Mononuclear cell (primary cell): ENCODE measurements around the gene METTL27. TPM values are rescaled to one million over a fixed set of nuclear protein-coding genes. Genes with fewer than 3 reads are reported as not detected.
"Not testable (repeated sequence)": the region's sequence is repeated elsewhere in the genome, so short reads cannot be mapped to it uniquely, and the experiment has no call there.

ENCODE experiments used
- H3K27me3 ChIP-seq: 2 replicates; pipeline ENCODE4 v1.6.0; 2011; ENCODE audit warnings: low read length, control low read depth; ENCODE audit not compliant: insufficient read depth
- H3K4me1 ChIP-seq: 2 replicates; pipeline ENCODE4 v1.5.1; 2011; ENCODE audit warnings: mild to moderate bottlenecking, low read length, control low read depth; ENCODE audit not compliant: insufficient read depth
- H3K4me3 ChIP-seq: 2 replicates; pipeline ENCODE4 v1.5.1; 2011; ENCODE audit warnings: mild to moderate bottlenecking, low read length, moderate library complexity
- H3K9me3 ChIP-seq: 2 replicates; pipeline ENCODE4 v1.5.1; 2011; ENCODE audit warnings: low read depth, mild to moderate bottlenecking, control low read depth, low read length
- total RNA-seq: library from RNA; depleted of rRNA; stranded (reverse); fragments of >200 nt; gene quantifications from one replicate; pipeline ENCODE4 v1.2.3, GENCODE V29; 2012

Gene METTL27
- total RNA-seq, 1 donor = not detected

DNA sequence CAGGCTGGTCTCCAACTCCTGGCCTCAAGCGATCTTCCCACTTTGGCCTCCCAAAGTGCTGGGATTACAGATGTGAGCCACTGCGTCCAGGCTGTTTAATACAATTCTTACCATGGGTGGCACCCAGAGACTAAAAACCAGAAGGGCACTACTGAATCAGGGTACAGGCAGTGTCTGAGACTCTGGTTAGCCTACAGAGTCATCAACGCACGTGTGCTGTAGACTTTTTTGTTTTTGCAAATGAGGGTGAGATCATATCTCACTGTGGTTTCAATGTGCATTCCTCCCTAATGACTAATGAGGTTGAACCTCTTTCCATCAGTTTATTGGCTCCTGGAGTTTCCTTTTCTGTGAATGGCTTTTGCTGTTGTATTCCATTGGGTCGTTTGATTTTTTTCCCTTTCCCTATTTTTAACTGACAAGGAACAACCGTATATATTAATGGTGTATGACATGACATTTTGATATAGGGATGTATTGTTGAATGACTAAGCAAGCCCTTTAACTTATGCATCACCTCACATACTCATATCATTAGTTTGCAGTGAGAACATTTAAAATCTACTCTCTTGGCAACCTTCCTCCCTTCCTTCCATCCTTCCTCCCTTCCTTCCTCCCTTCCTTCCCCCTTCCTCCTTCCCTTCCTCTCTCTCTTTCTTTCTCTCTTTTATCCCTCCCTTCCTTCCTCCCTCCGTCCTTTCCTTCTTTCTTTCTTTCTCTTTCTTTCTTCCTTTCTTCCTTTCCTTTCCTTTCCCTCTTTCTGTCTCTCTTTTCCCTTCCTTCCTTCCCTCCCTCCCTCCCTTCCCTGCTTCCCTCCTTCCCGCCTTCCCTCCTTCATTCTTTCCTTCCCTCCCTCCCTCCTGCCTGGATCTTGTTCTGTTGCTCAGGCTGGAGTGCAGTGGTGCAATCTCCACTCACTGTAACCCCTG is 9.4 kb upstream of the METTL27 start:
- Histone ChIP-seq H3K4me1 (peaks cover 26% of the 10 kb centered on the region), H3K9me3 (no peaks in the 10 kb centered on the region), H3K4me3 (no peak overlapping the region), H3K27me3 (peaks cover 14% of the 10 kb centered on the region)

DNA sequence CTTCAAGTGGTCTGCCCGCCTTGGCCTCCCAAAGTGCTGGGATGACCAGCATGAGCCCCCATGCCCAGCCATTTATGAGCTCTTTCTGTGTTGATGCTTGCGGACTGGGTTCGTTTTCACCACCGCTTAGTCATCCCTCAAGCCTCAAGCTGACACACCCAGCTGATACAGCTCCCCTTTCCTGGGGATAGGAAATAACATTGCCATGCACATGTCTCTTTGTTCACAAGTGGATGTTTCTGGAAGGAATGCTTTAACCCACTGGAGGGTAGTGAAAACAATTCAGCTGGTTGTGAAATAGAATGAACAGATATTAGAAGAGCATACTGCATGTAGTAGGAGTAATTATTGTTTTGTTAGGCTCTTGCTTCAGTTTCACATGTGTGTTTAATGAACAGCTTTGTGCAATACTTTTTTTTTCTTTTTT is 8.5 kb upstream of the METTL27 start:
- Histone ChIP-seq H3K4me3 (no peak overlapping the region), H3K4me1 (peaks cover 33% of the 10 kb centered on the region), H3K9me3 (no peaks in the 10 kb centered on the region), H3K27me3 (peaks cover 14% of the 10 kb centered on the region)

DNA sequence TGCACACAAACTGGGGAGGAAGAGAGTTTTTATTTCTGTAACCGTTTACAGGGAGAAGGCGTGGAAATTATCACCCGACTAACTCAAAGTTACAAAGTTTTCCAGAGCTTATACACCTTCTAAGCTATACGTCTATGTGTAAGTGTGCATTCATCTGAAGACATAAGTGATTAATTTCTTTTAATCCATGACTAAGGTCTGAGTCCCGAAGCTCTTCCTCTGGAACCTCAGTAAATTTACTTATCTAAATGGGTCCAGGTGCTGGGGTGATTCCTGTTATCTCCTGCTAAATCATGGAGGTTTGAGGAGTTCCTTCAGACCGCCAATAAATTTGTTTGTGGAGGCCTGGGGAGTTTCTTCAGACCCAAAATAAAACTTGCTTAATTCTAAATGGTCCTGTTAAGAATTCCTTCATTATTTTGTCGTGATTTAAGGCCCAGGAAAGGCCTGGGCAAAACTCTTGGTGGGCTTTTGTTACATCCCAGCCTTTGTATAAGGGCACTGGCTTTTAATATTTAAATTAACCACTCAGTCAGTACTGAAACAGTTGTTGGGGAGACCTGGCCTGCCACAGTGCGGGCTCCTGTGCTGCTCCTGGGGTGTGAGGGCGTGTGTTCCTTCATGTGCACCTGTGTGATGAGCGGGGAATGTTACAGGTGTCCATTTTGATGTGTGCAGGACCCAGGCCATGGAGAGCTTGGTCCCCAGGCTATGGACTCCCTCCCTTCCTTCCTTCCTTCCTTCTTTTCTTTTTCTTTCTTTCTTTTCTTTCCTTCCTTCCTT is 5.8 kb upstream of the METTL27 start:
- H3K27me3 ChIP-seq = peaks cover 4% of the 10 kb centered on the region
- H3K9me3 ChIP-seq = no peaks in the 10 kb centered on the region
- H3K4me1 ChIP-seq = peaks cover 55% of the 10 kb centered on the region
- no peak overlapping the region for H3K4me3 ChIP-seq

DNA sequence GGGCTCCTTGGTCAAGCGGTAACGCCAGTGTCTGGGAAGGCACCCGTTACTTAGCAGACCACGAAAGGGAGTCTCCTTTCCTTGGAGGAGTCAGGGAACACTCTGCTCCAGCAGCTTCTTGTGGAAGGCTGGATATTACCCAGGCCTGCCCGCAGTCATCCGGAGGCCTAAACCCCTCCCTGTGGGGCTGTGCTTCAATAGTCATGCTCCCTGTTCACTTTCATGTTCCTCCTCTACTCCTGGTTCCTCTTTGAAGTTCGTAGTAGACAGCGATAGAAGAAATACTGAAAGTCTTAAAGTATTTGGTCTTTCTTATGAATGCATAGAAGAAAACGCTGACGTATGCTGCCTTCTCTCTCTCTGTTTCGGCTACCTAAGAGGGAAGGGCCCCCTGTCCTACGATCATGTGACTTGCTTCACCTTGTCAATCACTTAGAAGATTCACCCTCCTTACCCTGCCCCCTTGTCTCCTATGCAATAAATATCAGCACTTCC is 3.4 kb upstream of the METTL27 start:
- H3K4me1 ChIP-seq = peaks cover 58% of the 10 kb centered on the region
- not testable (repeated sequence) for H3K4me3 ChIP-seq, H3K27me3 ChIP-seq, H3K9me3 ChIP-seq

DNA sequence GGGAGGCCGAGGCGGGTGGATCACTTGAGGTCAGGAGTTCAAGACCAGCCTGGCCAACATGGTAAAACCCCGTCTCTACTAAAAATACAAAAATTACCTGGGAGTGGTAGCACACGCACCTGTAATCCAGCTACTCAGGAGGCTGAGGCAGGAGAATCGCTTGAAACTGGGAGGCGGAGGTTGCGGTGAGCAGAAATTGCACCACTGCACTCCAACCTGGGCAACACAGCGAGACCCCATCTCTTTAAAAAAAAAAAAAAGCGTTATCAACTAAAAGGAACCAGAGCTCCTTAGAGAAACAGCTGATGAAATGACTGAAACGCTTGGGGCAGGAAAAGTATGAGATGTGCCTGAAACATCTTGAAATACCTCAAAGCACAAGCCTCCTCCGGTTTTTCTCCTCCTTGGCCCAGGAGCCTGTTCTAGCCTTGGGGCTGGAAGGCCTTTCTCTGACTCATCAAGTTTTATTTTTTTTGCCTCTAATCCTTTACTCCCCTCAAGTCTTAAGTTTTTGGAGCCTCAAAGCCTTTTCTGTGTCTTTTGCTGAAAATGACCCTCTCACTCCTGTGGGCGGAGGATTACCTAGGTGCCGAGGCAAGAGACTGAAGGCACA is 2.6 kb upstream of the METTL27 start:
- Histone ChIP-seq H3K4me1 (peaks cover 52% of the 10 kb centered on the region), H3K27me3 (no peaks in the 10 kb centered on the region)

DNA sequence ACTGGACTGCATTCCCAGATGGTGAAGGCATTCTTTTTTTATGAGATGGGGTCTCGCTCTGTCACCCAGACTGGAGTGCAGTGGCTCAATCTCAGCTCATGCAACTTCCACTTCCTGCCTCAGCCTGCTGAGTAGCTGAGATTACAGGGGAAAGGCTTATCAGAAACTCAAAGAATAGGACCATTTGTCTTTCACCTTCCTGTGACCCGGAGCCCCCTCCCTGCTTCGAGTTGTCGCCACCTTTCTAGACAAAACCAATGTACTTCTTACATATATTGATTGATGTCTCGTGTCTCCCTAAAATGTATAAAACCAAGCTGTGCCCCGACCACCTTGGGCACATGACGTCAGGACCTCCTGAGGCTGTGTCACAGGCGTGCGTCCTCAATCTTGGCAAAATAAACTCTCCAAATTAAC is 1.8 kb upstream of the METTL27 start:
- Histone ChIP-seq H3K27me3 (no peaks in the 10 kb centered on the region), H3K9me3 (no peaks in the 10 kb centered on the region), H3K4me1 (peaks cover 52% of the 10 kb centered on the region), H3K4me3 (no peak overlapping the region)

More for the DNA sequence above, 2.6 kb upstream of the METTL27 start:
- no peak overlapping the region for H3K4me3 ChIP-seq
- H3K9me3 ChIP-seq = no peaks in the 10 kb centered on the region

- H3K4me3 ChIP-seq = no peak overlapping the region
- peaks cover 48% of the 10 kb centered on the region for H3K4me1 ChIP-seq
- no peaks in the 10 kb centered on the region for H3K27me3 ChIP-seq
- H3K9me3 ChIP-seq = no peaks in the 10 kb centered on the region
Observed at GRCh38 chr7:73841689-73842066, 638 bp downstream of the METTL27 start.

DNA sequence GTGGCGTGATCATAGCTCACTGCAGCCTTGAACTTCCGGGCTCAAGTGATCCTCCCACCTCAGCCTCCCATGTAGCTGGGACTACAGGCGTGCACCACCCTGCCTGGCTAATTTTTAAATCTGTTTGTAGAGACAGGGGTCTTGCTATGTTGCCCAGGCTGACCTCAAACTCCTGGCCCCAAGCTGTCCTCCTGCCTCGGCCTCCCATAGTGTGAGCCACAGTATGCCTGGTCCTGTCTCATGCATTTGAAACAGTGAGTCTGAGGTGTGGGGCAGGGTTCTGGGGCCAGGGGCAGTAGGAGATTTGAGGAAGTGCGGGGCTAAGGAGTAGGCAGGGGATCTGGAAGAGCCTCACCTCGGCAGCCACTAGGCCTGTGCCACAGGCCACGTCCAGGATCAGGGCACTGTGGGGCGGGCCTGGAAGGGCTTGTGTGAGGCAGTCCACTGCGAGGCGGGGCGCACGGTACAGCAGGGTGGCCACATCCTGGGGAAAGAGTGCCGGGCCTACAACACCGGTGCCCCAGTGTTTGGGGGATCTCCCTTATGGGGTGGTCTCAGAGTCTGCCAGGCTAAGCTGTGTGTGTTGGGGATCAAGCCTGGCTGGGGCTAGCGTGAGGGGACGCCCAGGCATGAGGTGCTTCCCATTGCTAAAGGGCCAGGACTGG is 1.5 kb downstream of the METTL27 start:
- Histone ChIP-seq H3K27me3 (no peaks in the 10 kb centered on the region), H3K4me1 (peaks cover 40% of the 10 kb centered on the region), H3K4me3 (no peak overlapping the region), H3K9me3 (no peaks in the 10 kb centered on the region)

- Histone ChIP-seq H3K27me3 (no peaks in the 10 kb centered on the region), H3K4me1 (peaks cover 32% of the 10 kb centered on the region), H3K9me3 (no peaks in the 10 kb centered on the region), H3K4me3 (no peak overlapping the region)
Observed at GRCh38 chr7:73839743-73840714, 2.3 kb downstream of the METTL27 start.

DNA sequence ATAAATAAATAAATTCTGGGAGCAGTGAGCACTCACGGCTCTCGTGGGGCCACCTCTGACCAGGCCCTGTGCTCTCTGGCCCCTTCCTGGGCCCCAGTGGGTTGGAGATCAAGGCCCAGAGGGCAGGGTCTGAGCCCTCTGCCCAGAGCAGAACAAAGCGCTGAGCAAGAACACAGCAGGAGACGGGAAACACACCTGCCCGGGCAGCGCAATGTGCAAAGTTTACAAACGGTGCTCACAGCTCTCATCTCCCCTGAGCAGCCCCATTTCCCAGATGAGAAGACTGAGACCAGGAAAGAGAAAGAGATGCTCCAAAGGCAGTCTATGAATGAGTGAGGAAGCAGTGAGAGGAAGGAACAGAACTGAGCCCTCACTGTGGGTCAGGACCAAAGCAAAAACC is 3.0 kb downstream of the METTL27 start:
- Histone ChIP-seq H3K4me1 (peaks cover 24% of the 10 kb centered on the region), H3K27me3 (no peaks in the 10 kb centered on the region), H3K4me3 (no peak overlapping the region), H3K9me3 (no peaks in the 10 kb centered on the region)

DNA sequence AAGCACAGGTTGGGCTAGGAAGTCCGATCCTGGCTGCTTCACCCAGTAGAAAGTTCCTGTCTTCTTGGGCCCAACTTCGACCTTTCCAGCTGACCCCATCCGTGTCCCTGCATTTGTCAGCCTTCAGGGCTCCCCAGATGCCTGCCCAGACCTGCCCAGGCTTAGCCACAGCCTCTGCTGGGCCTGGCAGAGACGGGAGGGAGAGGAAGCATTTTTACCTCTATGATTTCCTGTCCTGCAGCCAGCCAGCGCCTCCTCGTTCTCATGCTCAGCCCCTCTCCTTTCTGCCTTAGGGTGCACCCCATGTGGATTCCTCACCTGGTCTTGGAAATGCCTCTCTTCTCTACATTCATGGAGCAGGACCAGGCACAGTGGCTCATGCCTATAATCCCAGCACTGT is 3.7 kb downstream of the METTL27 start:
- H3K4me1 ChIP-seq = peaks cover 18% of the 10 kb centered on the region
- H3K27me3 ChIP-seq = no peaks in the 10 kb centered on the region
- no peaks in the 10 kb centered on the region for H3K9me3 ChIP-seq
- no peak overlapping the region for H3K4me3 ChIP-seq

- not testable (repeated sequence) for H3K27me3 ChIP-seq, H3K4me3 ChIP-seq, H3K9me3 ChIP-seq, H3K4me1 ChIP-seq
Observed at GRCh38 chr7:73837167-73837566, 5.1 kb downstream of the METTL27 start.

GRCh38 chr7:73834626-73835191 is 7.6 kb downstream of the METTL27 start:
- no peaks in the 10 kb centered on the region for H3K27me3 ChIP-seq
- H3K9me3 ChIP-seq = no peaks in the 10 kb centered on the region
- no peaks in the 10 kb centered on the region for H3K4me1 ChIP-seq
- H3K4me3 ChIP-seq = no peak overlapping the region
